BE2C (cell line): ENCODE data around the gene SLC4A3.

ENCODE experiments used
- DNase-seq: peaks from one replicate; pipeline ENCODE4 v3.0.0-alpha.2; 2020
- H3K27me3 ChIP-seq: fragments of 250-450 bp; sonication (Bioruptor Pico); 2 replicates; pipeline ENCODE4 v1.5.1; 2020; ENCODE audit warnings: mild to moderate bottlenecking
- H3K36me3 ChIP-seq: fragments of 250-450 bp; sonication (Bioruptor Pico); 2 replicates; pipeline ENCODE4 v1.5.1; 2020; ENCODE audit warnings: mild to moderate bottlenecking
- H3K4me1 ChIP-seq: fragments of 250-450 bp; sonication (Bioruptor Pico); 2 replicates; pipeline ENCODE4 v1.5.1; 2020
- H3K4me3 ChIP-seq: 2 replicates; pipeline ENCODE4 v1.5.1; 2011; ENCODE audit warnings: low read depth, low read length
- H3K9me3 ChIP-seq: fragments of 250-450 bp; sonication (Bioruptor Pico); 2 replicates; pipeline ENCODE4 v1.5.1; 2020
- CTCF ChIP-seq: IDR thresholded peaks from 2 replicates; pipeline ENCODE4 v1.5.1; 2012; ENCODE audit warnings: mild to moderate bottlenecking, low read depth, low read length

Gene SLC4A3

DNA sequence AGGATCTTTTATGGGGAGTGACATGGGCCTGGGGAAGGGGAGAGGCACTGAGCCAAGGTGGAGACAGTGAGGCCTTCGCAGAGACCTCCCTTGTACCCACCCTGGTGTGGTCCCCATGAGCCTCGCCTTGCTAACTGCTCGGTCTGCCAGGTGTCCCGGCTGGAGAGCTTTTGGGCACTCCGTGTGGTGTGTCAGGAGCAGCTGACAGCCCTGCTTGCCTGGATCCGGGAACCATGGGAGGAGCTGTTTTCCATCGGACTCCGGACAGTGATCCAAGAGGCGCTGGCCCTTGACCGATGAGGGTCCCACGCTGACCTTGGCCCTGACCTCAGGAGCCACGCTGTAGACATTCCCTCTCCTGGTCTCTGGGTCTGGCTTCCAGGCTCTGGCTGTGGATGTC is 11.5 kb upstream of the SLC4A3 start:
- no peak overlapping the region for H3K4me3 ChIP-seq
- TF ChIP-seq CTCF, result no peak
- no peak for DNase-seq

GRCh38 chr2:219616550-219616949 is 10.9 kb upstream of the SLC4A3 start:
- TF ChIP-seq CTCF, result no peak
- Histone ChIP-seq H3K4me3 (no peak overlapping the region), H3K36me3 (peaks cover 5% of the 10 kb centered on the region), H3K4me1 (no peaks in the 10 kb centered on the region), H3K27me3 (no peaks in the 10 kb centered on the region), H3K9me3 (no peaks in the 10 kb centered on the region)
- no peak for DNase-seq

More for the DNA sequence above, 11.5 kb upstream of the SLC4A3 start:
- Histone ChIP-seq H3K4me1 (no peaks in the 10 kb centered on the region), H3K9me3 (no peaks in the 10 kb centered on the region), H3K36me3 (peaks cover 5% of the 10 kb centered on the region), H3K27me3 (no peaks in the 10 kb centered on the region)

GRCh38 chr2:219618733-219619122 is 8.7 kb upstream of the SLC4A3 start:
- Histone ChIP-seq H3K27me3 (no peaks in the 10 kb centered on the region), H3K4me3 (no peak overlapping the region), H3K36me3 (peaks cover 5% of the 10 kb centered on the region), H3K4me1 (no peaks in the 10 kb centered on the region), H3K9me3 (no peaks in the 10 kb centered on the region)
- no peak for TF ChIP-seq CTCF
- DNase-seq, result no peak

GRCh38 chr2:219619235-219619634 is 8.2 kb upstream of the SLC4A3 start:
- peak; percentile 33 for TF ChIP-seq CTCF
- Histone ChIP-seq H3K27me3 (no peaks in the 10 kb centered on the region), H3K36me3 (peaks cover 5% of the 10 kb centered on the region), H3K4me3 (no peak overlapping the region), H3K9me3 (no peaks in the 10 kb centered on the region), H3K4me1 (no peaks in the 10 kb centered on the region)
- DNase-seq, result no peak

DNA sequence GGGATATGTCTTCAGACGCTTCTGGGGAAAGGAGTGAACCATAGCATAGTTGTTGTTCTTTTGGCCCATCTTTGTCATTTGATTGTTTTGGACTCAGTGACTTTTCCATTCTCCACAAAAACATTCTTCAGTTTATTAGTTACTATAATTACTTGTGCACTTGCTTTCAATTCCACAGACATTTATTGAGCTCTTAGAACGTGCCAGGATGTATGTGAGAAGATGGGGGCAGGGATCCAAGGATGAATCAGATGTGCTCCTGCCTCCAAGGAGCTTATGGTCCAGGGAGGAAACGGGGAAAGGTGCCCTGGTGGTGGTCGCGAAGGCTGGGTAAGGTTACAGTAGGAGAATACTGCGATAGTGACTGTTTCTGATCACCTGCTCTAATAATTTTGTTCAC is 6.9 kb upstream of the SLC4A3 start:
- Histone ChIP-seq H3K4me3 (no peak overlapping the region), H3K27me3 (no peaks in the 10 kb centered on the region), H3K9me3 (no peaks in the 10 kb centered on the region), H3K36me3 (peaks cover 5% of the 10 kb centered on the region), H3K4me1 (no peaks in the 10 kb centered on the region)
- DNase-seq, result no peak
- no peak for TF ChIP-seq CTCF

- Histone ChIP-seq H3K4me3 (no peak overlapping the region), H3K27me3 (no peaks in the 10 kb centered on the region), H3K4me1 (no peaks in the 10 kb centered on the region), H3K9me3 (no peaks in the 10 kb centered on the region), H3K36me3 (no peaks in the 10 kb centered on the region)
- DNase-seq, result no peak
- no peak for TF ChIP-seq CTCF
Observed at GRCh38 chr2:219621935-219622334, 5.5 kb upstream of the SLC4A3 start.
